Measurements from ENCODE around the gene CEND1. TPM values are rescaled to one million over a fixed set of nuclear protein-coding genes. Genes with fewer than 3 reads are reported as not detected.
A peak's percentile ranks its signal among the peaks of the same experiment; 100 is the strongest.

Gene CEND1
- total and polyA plus RNA-seq, 2 of the 13 experiments (the other 11 are each of a cell fraction or from before 2014, with no cell fraction given) = not detected

DNA sequence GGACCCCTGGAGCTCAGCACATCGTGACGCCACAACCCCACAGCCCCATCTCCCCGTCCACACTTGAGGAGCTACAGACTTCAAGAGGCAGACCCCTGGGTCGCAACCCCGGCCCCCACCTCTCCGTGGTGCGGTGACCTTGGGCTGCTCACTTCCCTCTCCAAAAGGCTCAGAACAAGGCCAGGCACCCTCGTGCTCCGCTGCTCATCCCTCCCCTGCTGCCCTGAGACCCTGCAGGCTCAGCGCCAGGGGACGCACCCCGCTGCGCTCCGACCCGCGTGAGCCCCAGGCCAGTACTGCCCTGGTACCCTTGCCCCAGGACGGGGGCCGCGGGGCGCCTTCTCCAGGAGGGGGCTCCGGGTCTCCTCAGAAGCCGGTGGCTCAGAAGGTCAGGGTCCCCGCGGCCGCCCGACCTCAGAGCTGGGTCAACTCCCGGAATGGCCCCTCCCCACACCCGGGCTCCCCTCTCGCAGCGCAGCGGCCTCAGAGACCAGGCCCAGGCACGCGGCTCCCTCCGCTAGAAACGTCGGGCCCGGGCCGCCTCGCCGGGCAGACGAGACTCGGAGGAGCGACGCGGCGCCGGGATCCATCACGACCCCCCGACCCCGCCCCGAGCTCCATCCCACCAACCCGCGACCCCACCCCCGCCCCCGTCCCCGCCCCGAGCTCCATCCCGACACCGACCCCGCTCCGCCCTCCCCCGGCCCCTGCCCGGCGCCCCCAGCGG, 13.2 kb downstream of the CEND1 start (continued):
- TF ChIP-seq, protein P1, sequence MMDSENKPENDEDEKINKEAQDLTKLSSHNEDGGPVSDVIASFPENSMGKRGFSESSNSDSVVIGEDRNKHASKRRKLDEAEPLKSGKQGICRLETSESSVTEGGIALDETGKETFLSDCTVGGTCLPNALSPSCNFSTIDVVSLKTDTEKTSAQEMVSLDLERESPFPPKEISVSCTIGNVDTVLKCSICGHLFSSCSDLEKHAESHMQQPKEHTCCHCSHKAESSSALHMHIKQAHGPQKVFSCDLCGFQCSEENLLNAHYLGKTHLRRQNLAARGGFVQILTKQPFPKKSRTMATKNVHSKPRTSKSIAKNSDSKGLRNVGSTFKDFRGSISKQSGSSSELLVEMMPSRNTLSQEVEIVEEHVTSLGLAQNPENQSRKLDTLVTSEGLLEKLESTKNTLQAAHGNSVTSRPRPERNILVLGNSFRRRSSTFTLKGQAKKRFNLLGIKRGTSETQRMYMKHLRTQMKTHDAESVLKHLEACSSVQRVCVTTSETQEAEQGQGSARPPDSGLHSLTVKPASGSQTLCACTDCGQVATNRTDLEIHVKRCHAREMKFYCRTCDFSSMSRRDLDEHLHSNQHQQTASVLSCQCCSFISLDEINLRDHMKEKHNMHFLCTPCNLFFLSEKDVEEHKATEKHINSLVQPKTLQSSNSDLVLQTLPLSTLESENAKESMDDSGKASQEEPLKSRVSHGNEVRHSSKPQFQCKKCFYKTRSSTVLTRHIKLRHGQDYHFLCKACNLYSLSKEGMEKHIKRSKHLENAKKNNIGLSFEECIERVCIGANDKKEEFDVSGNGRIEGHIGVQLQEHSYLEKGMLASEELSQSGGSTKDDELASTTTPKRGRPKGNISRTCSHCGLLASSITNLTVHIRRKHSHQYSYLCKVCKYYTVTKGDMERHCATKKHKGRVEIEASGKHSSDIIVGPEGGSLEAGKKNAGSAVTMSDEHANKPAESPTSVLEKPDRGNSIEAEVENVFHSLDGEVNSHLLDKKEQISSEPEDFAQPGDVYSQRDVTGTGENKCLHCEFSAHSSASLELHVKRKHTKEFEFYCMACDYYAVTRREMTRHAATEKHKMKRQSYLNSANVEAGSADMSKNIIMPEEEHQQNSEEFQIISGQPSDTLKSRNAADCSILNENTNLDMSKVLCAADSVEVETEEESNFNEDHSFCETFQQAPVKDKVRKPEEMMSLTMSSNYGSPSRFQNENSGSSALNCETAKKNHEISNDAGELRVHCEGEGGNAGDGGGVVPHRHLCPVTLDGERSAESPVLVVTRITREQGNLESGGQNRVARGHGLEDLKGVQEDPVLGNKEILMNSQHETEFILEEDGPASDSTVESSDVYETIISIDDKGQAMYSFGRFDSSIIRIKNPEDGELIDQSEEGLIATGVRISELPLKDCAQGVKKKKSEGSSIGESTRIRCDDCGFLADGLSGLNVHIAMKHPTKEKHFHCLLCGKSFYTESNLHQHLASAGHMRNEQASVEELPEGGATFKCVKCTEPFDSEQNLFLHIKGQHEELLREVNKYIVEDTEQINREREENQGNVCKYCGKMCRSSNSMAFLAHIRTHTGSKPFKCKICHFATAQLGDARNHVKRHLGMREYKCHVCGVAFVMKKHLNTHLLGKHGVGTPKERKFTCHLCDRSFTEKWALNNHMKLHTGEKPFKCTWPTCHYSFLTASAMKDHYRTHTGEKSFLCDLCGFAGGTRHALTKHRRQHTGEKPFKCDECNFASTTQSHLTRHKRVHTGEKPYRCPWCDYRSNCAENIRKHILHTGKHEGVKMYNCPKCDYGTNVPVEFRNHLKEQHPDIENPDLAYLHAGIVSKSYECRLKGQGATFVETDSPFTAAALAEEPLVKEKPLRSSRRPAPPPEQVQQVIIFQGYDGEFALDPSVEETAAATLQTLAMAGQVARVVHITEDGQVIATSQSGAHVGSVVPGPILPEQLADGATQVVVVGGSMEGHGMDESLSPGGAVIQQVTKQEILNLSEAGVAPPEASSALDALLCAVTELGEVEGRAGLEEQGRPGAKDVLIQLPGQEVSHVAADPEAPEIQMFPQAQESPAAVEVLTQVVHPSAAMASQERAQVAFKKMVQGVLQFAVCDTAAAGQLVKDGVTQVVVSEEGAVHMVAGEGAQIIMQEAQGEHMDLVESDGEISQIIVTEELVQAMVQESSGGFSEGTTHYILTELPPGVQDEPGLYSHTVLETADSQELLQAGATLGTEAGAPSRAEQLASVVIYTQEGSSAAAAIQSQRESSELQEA (CRISPR knock-in tag; IDR thresholded peaks at IDR 0.05; ENCODE audit: not compliant biosample characterization) = peak; percentile 60
- TF ChIP-seq, protein P2, sequence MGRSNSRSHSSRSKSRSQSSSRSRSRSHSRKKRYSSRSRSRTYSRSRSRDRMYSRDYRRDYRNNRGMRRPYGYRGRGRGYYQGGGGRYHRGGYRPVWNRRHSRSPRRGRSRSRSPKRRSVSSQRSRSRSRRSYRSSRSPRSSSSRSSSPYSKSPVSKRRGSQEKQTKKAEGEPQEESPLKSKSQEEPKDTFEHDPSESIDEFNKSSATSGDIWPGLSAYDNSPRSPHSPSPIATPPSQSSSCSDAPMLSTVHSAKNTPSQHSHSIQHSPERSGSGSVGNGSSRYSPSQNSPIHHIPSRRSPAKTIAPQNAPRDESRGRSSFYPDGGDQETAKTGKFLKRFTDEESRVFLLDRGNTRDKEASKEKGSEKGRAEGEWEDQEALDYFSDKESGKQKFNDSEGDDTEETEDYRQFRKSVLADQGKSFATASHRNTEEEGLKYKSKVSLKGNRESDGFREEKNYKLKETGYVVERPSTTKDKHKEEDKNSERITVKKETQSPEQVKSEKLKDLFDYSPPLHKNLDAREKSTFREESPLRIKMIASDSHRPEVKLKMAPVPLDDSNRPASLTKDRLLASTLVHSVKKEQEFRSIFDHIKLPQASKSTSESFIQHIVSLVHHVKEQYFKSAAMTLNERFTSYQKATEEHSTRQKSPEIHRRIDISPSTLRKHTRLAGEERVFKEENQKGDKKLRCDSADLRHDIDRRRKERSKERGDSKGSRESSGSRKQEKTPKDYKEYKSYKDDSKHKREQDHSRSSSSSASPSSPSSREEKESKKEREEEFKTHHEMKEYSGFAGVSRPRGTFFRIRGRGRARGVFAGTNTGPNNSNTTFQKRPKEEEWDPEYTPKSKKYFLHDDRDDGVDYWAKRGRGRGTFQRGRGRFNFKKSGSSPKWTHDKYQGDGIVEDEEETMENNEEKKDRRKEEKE (IDR thresholded peaks at IDR 0.05) = no peak
- TF ChIP-seq HNRNPK (IDR thresholded peaks at IDR 0.05; ENCODE audit: low read depth, low read length, poor library complexity, severe bottlenecking) = peak; percentile 92
- TF ChIP-seq ZNF672 (CRISPR knock-in tag; IDR thresholded peaks at IDR 0.05) = no peak
- no peak for TF ChIP-seq SNAI1 (CRISPR knock-in tag; IDR thresholded peaks at IDR 0.05; ENCODE audit: borderline replicate concordance)
- TF ChIP-seq ESRRA (CRISPR knock-in tag; IDR thresholded peaks at IDR 0.05; ENCODE audit: low read depth) = peak; percentile 19; the same call in 1 of the 2 replicates
- TF ChIP-seq, protein P3, sequence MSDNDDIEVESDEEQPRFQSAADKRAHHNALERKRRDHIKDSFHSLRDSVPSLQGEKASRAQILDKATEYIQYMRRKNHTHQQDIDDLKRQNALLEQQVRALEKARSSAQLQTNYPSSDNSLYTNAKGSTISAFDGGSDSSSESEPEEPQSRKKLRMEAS (IDR thresholded peaks at IDR 0.05) = peak; percentile 56
- TF ChIP-seq KMT2B (CRISPR knock-in tag; IDR thresholded peaks at IDR 0.05) = no peak
- TF ChIP-seq MYC (CRISPR knock-in tag; IDR thresholded peaks at IDR 0.05; ENCODE audit: borderline replicate concordance) = peak; percentile 58
- no peak for TF ChIP-seq RFX5 (IDR thresholded peaks at IDR 0.05; ENCODE audit: low read depth, low read length)
- TF ChIP-seq ZNF510 (CRISPR knock-in tag; IDR thresholded peaks at IDR 0.05; ENCODE audit: low read depth) = no peak
- TF ChIP-seq ZNF850 (CRISPR knock-in tag; conservative IDR thresholded peaks at IDR 0.05) = no peak
- no peak for TF ChIP-seq HOXD1 (CRISPR knock-in tag; IDR thresholded peaks at IDR 0.05)
- TF ChIP-seq ZNF33B (CRISPR knock-in tag; IDR thresholded peaks at IDR 0.05) = peak; percentile 27; the same call in 1 of the 2 replicates
- TF ChIP-seq MED1 (CRISPR knock-in tag; IDR thresholded peaks at IDR 0.05) = no peak
- TF ChIP-seq ATF7-NPFF (CRISPR knock-in tag; IDR thresholded peaks at IDR 0.05; ENCODE audit: low read depth) = no peak
- no peak for TF ChIP-seq ZNF782 (CRISPR knock-in tag; IDR thresholded peaks at IDR 0.05; ENCODE audit: borderline replicate concordance)
- no peak for TF ChIP-seq ATF1 (CRISPR knock-in tag; IDR thresholded peaks at IDR 0.05)
- TF ChIP-seq ZNF296 (CRISPR knock-in tag; conservative IDR thresholded peaks at IDR 0.05) = no peak
- TF ChIP-seq FOXA1 (IDR thresholded peaks at IDR 0.05) = no peak
- TF ChIP-seq FOXA1 (CRISPR knock-in tag; IDR thresholded peaks at IDR 0.05) = no peak

All from HepG2 (cell line).